Ovary (tissue), 3 donors: ENCODE results near the gene KCNA2.

ENCODE experiments used
- EP300 ChIP-seq: sonication (generic); formaldehyde crosslinking; IDR thresholded peaks from one replicate; pipeline ENCODE4 v1.6.1; 2017; ENCODE audit warnings: antibody characterized with exemption
- TF ChIP-seq, protein P1 (sequence below), 3 donors: fragments of 450-650 bp in 2 of 3; fragments of 200-600 bp in 1 of 3; IDR thresholded peaks; one replicate each; pipeline versions ENCODE4 v1.5.1 to v1.8.0; 2016 to 2022; ENCODE audit warnings: antibody characterized with exemption in 3 of 3, mild to moderate bottlenecking in 1 of 3
- donor health status: DM: no; HTN: no; CAD: no.

- TF ChIP-seq, protein P1, sequence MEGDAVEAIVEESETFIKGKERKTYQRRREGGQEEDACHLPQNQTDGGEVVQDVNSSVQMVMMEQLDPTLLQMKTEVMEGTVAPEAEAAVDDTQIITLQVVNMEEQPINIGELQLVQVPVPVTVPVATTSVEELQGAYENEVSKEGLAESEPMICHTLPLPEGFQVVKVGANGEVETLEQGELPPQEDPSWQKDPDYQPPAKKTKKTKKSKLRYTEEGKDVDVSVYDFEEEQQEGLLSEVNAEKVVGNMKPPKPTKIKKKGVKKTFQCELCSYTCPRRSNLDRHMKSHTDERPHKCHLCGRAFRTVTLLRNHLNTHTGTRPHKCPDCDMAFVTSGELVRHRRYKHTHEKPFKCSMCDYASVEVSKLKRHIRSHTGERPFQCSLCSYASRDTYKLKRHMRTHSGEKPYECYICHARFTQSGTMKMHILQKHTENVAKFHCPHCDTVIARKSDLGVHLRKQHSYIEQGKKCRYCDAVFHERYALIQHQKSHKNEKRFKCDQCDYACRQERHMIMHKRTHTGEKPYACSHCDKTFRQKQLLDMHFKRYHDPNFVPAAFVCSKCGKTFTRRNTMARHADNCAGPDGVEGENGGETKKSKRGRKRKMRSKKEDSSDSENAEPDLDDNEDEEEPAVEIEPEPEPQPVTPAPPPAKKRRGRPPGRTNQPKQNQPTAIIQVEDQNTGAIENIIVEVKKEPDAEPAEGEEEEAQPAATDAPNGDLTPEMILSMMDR (IDR thresholded peaks at IDR 0.05), result peak in 1 of 3 donors; percentile 30
- no peak for TF ChIP-seq EP300
Measured at GRCh38 chr1:110554871-110555801, 51.0 kb downstream of the KCNA2 start.
